ENCODE data around the gene PRRT1. TPM values are rescaled to one million over a fixed set of nuclear protein-coding genes. Genes with fewer than 3 reads are reported as not detected.

PRRT1 gene
- total and polyA plus RNA-seq, 2 experiments from 2014 or later: 0.10 to 4.0 TPM

DNA sequence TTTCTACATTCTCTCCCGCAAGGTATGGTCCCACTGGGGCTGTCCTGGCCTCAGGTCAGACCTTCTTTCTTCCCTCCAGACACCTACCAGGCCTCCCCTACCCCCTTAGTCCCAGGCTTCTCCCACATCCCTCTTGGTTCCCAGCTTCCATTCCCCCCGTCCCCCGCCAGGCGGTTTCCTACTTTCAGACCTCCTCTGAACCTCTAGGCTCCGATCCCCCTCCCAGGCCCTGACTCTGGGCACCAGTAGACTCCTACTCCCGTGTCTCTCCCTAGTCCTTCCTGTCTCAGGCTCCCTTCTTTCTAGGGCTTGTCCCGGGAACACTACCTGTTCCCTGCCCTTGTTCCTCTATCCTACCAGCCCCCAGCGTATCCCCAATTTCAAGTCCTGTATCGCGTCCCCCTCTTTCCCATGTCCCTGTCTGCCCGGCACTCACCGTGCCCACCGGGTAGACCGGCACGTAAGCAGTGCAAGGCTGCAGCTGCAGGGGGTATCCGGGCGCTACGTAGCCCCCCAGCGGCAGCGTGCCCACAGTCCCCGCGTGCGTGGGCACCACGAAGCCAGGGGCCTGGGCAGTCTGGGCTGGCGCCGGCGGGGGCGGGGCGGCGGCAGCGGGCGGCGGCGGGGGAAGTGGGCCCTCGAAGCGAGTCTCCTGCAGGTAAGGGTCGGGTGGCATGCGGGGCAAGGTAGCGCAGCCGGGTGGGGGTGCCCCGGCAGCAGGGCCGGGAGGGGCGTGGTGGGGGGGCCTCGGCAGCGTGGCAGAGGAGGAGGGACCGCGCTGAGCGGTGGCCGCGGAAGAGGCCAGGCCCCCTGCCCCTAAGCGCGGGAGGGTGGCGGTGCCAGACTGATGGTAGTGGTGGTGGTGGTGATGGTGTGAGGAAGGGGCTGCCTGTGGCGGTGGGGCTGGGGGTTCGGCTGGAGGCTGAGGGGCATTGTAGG lies 1.5 kb downstream of the PRRT1 start:
- Histone ChIP-seq H3K79me2 (peaks cover 6% of the 10 kb centered on the region), H3K4me3 (no peak overlapping the region), H3K9me2 (replicated peaks; ENCODE audit: insufficient read depth) (no peaks in the 10 kb centered on the region), H3K9me3 (ENCODE audit: low read depth) (no peaks in the 10 kb centered on the region), H3K4me2 (peak overlapping the region; percentile 87), H2AFZ (no peak overlapping the region), H3K36me3 (replicated peaks; ENCODE audit: insufficient read depth, low read depth) (no peaks in the 10 kb centered on the region), H3K27ac (no peak overlapping the region), H3K4me1 (ENCODE audit: insufficient read depth) (peaks cover 22% of the 10 kb centered on the region), H4K20me1 (ENCODE audit: insufficient read depth, poor library complexity, severe bottlenecking) (no peaks in the 10 kb centered on the region), H3K27me3 (peaks cover 26% of the 10 kb centered on the region)
- DNase-seq (ENCODE audit: low spot score): no peak
- 37% methylated on average over 27 of the region's 55 CpGs for WGBS (ENCODE audit: low lambda C conversion rate, missing lambda C conversion rate)
- TF ChIP-seq EZH2 (IDR thresholded peaks at IDR 0.05; ENCODE audit: borderline replicate concordance) (no peak), EZH2phosphoT487 (IDR thresholded peaks at IDR 0.05; ENCODE audit: low read depth, severe bottlenecking, unreplicated experiment) (no peak)
- TF ChIP-seq, protein P1, sequence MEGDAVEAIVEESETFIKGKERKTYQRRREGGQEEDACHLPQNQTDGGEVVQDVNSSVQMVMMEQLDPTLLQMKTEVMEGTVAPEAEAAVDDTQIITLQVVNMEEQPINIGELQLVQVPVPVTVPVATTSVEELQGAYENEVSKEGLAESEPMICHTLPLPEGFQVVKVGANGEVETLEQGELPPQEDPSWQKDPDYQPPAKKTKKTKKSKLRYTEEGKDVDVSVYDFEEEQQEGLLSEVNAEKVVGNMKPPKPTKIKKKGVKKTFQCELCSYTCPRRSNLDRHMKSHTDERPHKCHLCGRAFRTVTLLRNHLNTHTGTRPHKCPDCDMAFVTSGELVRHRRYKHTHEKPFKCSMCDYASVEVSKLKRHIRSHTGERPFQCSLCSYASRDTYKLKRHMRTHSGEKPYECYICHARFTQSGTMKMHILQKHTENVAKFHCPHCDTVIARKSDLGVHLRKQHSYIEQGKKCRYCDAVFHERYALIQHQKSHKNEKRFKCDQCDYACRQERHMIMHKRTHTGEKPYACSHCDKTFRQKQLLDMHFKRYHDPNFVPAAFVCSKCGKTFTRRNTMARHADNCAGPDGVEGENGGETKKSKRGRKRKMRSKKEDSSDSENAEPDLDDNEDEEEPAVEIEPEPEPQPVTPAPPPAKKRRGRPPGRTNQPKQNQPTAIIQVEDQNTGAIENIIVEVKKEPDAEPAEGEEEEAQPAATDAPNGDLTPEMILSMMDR (IDR thresholded peaks at IDR 0.05; ENCODE audit: poor library complexity): no peak

GRCh38 chr6:32149092-32149755 lies 2.5 kb downstream of the PRRT1 start:
- TF ChIP-seq EZH2phosphoT487 (IDR thresholded peaks at IDR 0.05; ENCODE audit: low read depth, severe bottlenecking, unreplicated experiment) (no peak), EZH2 (IDR thresholded peaks at IDR 0.05; ENCODE audit: borderline replicate concordance) (no peak)
- TF ChIP-seq, protein P1 (IDR thresholded peaks at IDR 0.05; ENCODE audit: poor library complexity): no peak
- 63% methylated on average over 37 of the region's 47 CpGs for WGBS (ENCODE audit: low lambda C conversion rate, missing lambda C conversion rate)
- H3K27ac ChIP-seq: no peak overlapping the region
- H3K79me2 ChIP-seq: no peaks in the 10 kb centered on the region
- no peaks in the 10 kb centered on the region for H3K36me3 ChIP-seq (replicated peaks; ENCODE audit: insufficient read depth, low read depth)
- no peaks in the 10 kb centered on the region for H4K20me1 ChIP-seq (ENCODE audit: insufficient read depth, poor library complexity, severe bottlenecking)
- no peaks in the 10 kb centered on the region for H3K9me3 ChIP-seq (ENCODE audit: low read depth)
- no peaks in the 10 kb centered on the region for H3K9me2 ChIP-seq (replicated peaks; ENCODE audit: insufficient read depth)
- H2AFZ ChIP-seq: no peak overlapping the region
- DNase-seq (ENCODE audit: low spot score): no peak
- no peak overlapping the region for H3K4me3 ChIP-seq
- H3K4me1 ChIP-seq (ENCODE audit: insufficient read depth): peaks cover 17% of the 10 kb centered on the region
- H3K4me2 ChIP-seq: peak overlapping the region; percentile 66
- peaks cover 26% of the 10 kb centered on the region for H3K27me3 ChIP-seq

- H3K27me3 ChIP-seq: peaks cover 26% of the 10 kb centered on the region
- H3K4me1 ChIP-seq (ENCODE audit: insufficient read depth): peaks cover 17% of the 10 kb centered on the region
- no peak overlapping the region for H3K27ac ChIP-seq
- H4K20me1 ChIP-seq (ENCODE audit: insufficient read depth, poor library complexity, severe bottlenecking): no peaks in the 10 kb centered on the region
- H3K79me2 ChIP-seq: no peaks in the 10 kb centered on the region
- H2AFZ ChIP-seq: no peak overlapping the region
- no peaks in the 10 kb centered on the region for H3K9me3 ChIP-seq (ENCODE audit: low read depth)
- H3K4me3 ChIP-seq: no peak overlapping the region
- peak overlapping the region; percentile 66 for H3K4me2 ChIP-seq
- no peaks in the 10 kb centered on the region for H3K9me2 ChIP-seq (replicated peaks; ENCODE audit: insufficient read depth)
- TF ChIP-seq, protein P1 (IDR thresholded peaks at IDR 0.05; ENCODE audit: poor library complexity): peak; percentile 23
- no peak for TF ChIP-seq EZH2 (IDR thresholded peaks at IDR 0.05; ENCODE audit: borderline replicate concordance)
- DNase-seq (ENCODE audit: low spot score): peak; percentile 72
- no peaks in the 10 kb centered on the region for H3K36me3 ChIP-seq (replicated peaks; ENCODE audit: insufficient read depth, low read depth)
- WGBS (ENCODE audit: low lambda C conversion rate, missing lambda C conversion rate): 47% methylated on average over 38 of the region's 39 CpGs
Measured at GRCh38 chr6:32148289-32149091, 3.2 kb downstream of the PRRT1 start.
